ENCODE results near the gene CYS1.

- TF ChIP-seq CTCF (IDR thresholded peaks at IDR 0.05; ENCODE audit: poor library complexity, severe bottlenecking): no peak
- TF ChIP-seq REST (IDR thresholded peaks at IDR 0.05; ENCODE audit: borderline replicate concordance): no peak
- TF ChIP-seq POLR2AphosphoS5 (IDR thresholded peaks at IDR 0.05): no peak
- TF ChIP-seq EZH2 (IDR thresholded peaks at IDR 0.05; ENCODE audit: borderline replicate concordance, insufficient read depth, low read length, poor library complexity, severe bottlenecking): no peak
Measured at GRCh38 chr2:10039658-10040410, 40.4 kb downstream of the CYS1 start.

All from neural cell (in vitro differentiated cells).